ENCODE measurements around the gene RFNG. TPM values are rescaled to one million over a fixed set of nuclear protein-coding genes. Genes with fewer than 3 reads are reported as not detected.
A peak's percentile ranks its signal among the peaks of the same experiment; 100 is the strongest.

The RFNG gene
- total RNA-seq, 1 experiment from 2014 or later: 52.0 TPM

DNA sequence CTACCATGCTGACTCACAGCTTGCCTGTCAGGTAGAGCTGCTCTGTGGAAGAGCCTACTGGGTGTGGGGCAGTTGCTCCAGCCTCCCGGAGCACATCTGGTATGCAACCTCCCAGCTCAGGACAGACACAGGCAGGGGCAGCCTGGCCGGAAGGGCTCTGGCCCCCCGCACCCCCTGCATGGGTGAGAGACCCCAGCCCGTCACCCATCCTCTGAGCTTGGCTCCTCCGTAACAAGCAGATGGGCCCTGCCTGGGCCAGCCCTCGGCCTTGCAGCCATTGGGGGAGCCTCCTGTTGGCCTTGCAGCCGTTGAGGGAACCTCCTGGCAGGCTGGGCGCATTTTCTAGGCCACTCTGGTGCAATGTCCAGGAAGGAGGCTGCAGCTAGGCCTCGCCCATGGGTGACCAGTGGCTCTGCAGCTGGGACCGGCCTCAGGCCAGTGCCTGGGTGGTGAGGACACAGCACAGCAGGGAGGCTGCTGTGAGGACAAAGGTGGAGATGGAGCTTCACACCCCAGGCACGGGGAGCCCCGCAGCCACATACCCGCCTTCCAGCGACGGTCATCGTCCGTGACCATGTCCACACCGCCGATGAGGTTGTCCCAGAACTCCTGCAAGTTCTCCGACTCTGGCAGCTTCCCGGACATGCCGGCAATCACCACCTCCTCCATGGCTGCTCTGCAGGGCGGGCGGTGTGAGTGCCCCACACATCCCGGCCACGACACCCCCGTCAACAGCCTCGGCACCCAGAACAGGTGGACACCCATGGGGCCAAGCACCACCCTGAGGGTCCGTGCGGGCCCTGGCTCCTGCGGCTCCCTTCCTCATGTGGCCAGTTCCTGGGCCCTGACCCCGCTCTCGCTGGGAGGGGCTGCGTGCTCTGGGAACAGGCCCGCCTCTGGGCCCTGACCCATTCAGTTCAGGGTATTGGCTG, 44.4 kb upstream of the RFNG start (continued):
- TF ChIP-seq POLR2A (IDR thresholded peaks at IDR 0.05; ENCODE audit: borderline replicate concordance, extremely low read depth, insufficient read depth, insufficient read length) (no peak), ZNF274 (IDR thresholded peaks at IDR 0.05; ENCODE audit: low read depth, low read length) (no peak), TCF7L2 (IDR thresholded peaks at IDR 0.05; ENCODE audit: borderline replicate concordance, extremely low read depth, insufficient read depth, insufficient read length) (no peak), FOSL1 (IDR thresholded peaks at IDR 0.05; ENCODE audit: low read depth) (no peak), SRF (IDR thresholded peaks at IDR 0.05; ENCODE audit: low read depth) (no peak), CBX3 (IDR thresholded peaks at IDR 0.05; ENCODE audit: low read depth) (no peak)
- TF ChIP-seq, protein P1, sequence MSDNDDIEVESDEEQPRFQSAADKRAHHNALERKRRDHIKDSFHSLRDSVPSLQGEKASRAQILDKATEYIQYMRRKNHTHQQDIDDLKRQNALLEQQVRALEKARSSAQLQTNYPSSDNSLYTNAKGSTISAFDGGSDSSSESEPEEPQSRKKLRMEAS (IDR thresholded peaks at IDR 0.05): no peak

DNA sequence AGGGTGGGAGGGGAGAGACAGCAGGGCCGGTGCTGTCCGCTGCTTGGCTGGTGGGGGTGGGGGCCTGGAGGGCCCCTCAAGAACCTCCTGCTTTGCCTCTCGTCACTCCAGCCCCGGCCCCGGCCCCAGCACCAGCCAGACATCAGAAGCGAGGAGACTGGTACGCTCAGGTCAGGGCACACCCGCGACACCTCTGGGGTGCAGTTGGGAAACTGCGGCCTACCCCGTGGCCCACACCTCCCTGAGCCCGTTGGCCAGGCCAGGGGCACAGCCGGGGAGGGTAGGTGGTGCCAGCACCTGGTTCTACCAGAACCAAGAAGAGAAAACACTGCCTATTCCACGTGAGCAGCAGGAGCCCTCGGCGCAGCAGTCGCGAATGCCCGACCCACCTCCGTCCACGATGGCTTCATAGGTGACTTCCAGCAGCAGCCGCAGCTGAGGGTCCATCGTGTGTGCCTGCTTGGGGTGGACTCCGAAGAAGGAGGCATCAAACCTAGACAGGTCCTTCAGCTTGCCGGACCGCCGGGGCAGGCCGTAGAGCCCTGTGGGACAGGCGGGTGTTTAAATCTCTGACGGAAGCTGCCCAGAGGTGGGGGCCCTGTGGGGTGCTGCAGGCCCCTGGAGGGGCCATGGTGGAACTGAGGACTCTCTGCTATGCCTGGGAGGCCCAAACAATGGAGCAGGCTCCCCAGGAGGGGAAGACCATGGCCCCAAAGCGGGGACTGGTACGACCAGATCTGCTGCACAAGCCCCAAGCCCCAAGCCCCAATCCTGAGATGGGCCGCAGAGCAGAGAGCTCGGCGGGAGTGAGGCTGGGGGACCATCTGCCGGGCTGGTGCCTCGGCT, 43.5 kb upstream of the RFNG start:
- DNase-seq (ENCODE audit: low read depth, low spot score) (no peak), ATAC-seq (no peak)
- no TSS peak for BruUV-seq (replicated peaks)
- Histone ChIP-seq H3K27me3 (ENCODE audit: insufficient read depth, low read length) (no peaks in the 10 kb centered on the region), H2AFZ (ENCODE audit: low read depth, low read length, poor library complexity, severe bottlenecking) (no peak overlapping the region), H3K4me2 (ENCODE audit: low read length) (peak overlapping the region; percentile 94; the same call in 1 of the 2 replicates), H3K27ac (ENCODE audit: low read depth, low read length) (peak overlapping the region; percentile 99; the same call in 1 of the 2 replicates), H3K9me3 (ENCODE audit: control insufficient read depth in 1 of 2, insufficient read depth in 1 of 2, low read depth in 1 of 2, low read length in 2 of 2) (no peaks in the 10 kb centered on the region), H3K4me3 (replicated peaks in 1 of 2; ENCODE audit: low read depth in 1 of 2, low read length in 2 of 2) (no peak overlapping the region), H3K79me2 (ENCODE audit: insufficient read depth, low read length) (peaks cover 86% of the 10 kb centered on the region), H3K9ac (ENCODE audit: low read length) (no peak overlapping the region), H3K9me2 (ENCODE audit: insufficient read depth) (no peaks in the 10 kb centered on the region), H3K36me3 (ENCODE audit: control insufficient read depth in 1 of 2, insufficient read depth in 2 of 2, low read length in 2 of 2) (peaks cover 54 to 65% of the 10 kb centered on the region in 2 experiments), H4K20me1 (ENCODE audit: insufficient read depth) (peaks cover 9% of the 10 kb centered on the region; the same call in 1 of the 2 replicates), H3K4me1 (ENCODE audit: control insufficient read depth in 1 of 2, insufficient read depth in 2 of 2, low read length in 2 of 2) (peaks cover 16 to 34% of the 10 kb centered on the region in 2 experiments)
- ChIA-PET POLR2A (no interaction called here), CTCF (no interaction called here), RAD21 (ENCODE audit: low non-redundant PET in 1 of 2, low total read pairs in 2 of 2, uncharacterized antibody in 2 of 2, unreplicated experiment in 2 of 2) (no interaction called here)
- intact Hi-C loops (cut with micrococcal nuclease): no loop called here
- TF ChIP-seq YY1 (IDR thresholded peaks at IDR 0.05; ENCODE audit: extremely low read depth, insufficient replicate concordance, low read depth, low read length) (no peak), POLR2AphosphoS5 (IDR thresholded peaks at IDR 0.05; ENCODE audit: low read depth, low read length) (no peak), EGR1 (IDR thresholded peaks at IDR 0.05; ENCODE audit: low read depth) (no peak), FOSL1 (IDR thresholded peaks at IDR 0.05; ENCODE audit: low read depth) (no peak), SIN3A (IDR thresholded peaks at IDR 0.05; ENCODE audit: low read depth) (no peak), POLR2A (IDR thresholded peaks at IDR 0.05; ENCODE audit: borderline replicate concordance, extremely low read depth, insufficient read depth, insufficient read length) (no peak), EZH2phosphoT487 (IDR thresholded peaks at IDR 0.05; ENCODE audit: borderline replicate concordance) (no peak), RAD21 (IDR thresholded peaks at IDR 0.05; ENCODE audit: low read depth) (no peak), JUND (IDR thresholded peaks at IDR 0.05) (no peak), TCF7L2 (IDR thresholded peaks at IDR 0.05; ENCODE audit: borderline replicate concordance, extremely low read depth, insufficient read depth, insufficient read length) (no peak), ELF1 (IDR thresholded peaks at IDR 0.05; ENCODE audit: borderline replicate concordance, low read depth) (no peak)
- TF ChIP-seq, protein P2, sequence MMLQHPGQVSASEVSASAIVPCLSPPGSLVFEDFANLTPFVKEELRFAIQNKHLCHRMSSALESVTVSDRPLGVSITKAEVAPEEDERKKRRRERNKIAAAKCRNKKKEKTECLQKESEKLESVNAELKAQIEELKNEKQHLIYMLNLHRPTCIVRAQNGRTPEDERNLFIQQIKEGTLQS (IDR thresholded peaks at IDR 0.05): no peak
- TF ChIP-seq, protein P1 (IDR thresholded peaks at IDR 0.05): no peak
